Epithelial cell of prostate (primary cell): ENCODE results near the gene IL22.

Source experiments
- DNase-seq: peaks from one replicate; pipeline ENCODE4 v3.0.0-alpha.2; 2011; ENCODE audit warnings: low read depth, low spot score
- H3K27ac ChIP-seq: fragments of 450-650 bp; 2 replicates; pipeline ENCODE4 v1.5.1; 2017; ENCODE audit warnings: mild to moderate bottlenecking

The IL22 gene, protein sequence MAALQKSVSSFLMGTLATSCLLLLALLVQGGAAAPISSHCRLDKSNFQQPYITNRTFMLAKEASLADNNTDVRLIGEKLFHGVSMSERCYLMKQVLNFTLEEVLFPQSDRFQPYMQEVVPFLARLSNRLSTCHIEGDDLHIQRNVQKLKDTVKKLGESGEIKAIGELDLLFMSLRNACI

GRCh38 chr12:68253504-68253903 lies at the start of gene IL22:
Gene IL22, minus strand, starts transcription at chr12:68253604. Its CDS starts 156 bp downstream, at chr12:68253448.
- no peak within 1 kb of the TSS for H3K27ac ChIP-seq
- DNase-seq = no peak

GRCh38 chr12:68297929-68298328 lies 44.5 kb upstream of the IL22 start:
- no peak for DNase-seq
- H3K27ac ChIP-seq = no peak overlapping the region

DNA sequence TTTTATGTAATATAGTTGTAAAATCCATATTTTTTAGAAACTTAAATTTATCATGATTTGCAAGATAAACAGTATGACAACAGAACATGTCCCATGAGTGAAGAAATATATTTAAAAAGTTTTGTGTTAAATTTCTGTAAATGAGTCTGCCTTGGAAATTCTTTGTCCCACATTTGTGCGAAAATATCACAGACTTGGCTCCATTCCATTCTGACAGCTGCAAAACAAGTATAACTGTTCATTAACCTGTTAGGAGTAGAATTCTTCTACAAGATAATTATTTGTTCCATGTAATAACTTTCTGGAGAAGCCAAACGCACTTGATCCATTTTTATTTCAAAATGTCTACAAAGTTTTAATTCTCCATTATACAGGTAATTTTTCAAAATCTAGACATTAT lies 40.8 kb upstream of the IL22 start:
- H3K27ac ChIP-seq = no peak overlapping the region
- DNase-seq = no peak

- DNase-seq = no peak
- no peak overlapping the region for H3K27ac ChIP-seq
Observed at GRCh38 chr12:68293347-68293746, 39.9 kb upstream of the IL22 start.

GRCh38 chr12:68292151-68292943 lies 38.9 kb upstream of the IL22 start:
- no peak for DNase-seq
- peak overlapping the region; percentile 59 for H3K27ac ChIP-seq

DNA sequence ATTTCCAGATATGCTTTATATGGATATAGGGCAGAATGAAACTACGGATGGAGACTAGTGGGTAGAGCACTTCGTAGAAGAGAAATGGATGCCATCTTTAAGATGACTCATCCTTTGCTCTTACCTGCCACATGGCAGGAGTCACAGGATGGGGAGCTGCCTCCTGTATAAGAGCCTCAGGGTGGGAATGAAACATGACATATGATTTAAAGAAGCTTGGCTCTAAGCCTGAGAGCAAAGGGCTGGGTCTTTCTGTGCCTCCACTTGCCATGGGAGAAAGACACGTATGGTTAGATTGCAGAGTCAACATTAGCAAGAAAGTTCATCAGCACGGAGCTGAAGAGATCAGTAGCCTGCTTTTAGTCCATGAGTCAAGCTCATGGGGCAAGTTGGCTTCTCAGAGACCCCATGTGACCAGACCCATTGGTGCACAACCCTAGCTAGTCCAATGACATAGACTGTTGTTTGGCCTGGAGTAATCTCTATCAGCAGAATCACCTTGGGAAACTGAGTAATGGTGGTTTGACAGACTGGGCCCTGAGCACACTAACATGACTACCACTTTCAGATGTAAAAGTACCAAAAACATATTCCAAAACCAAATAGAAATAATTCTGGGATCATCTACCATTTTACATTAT lies 38.1 kb upstream of the IL22 start:
- H3K27ac ChIP-seq = peak overlapping the region; percentile 59
- peak; percentile 93 for DNase-seq

GRCh38 chr12:68290126-68290525 lies 36.7 kb upstream of the IL22 start:
- no peak for DNase-seq
- no peak overlapping the region for H3K27ac ChIP-seq

GRCh38 chr12:68287106-68287505 lies 33.7 kb upstream of the IL22 start:
- no peak overlapping the region for H3K27ac ChIP-seq
- no peak for DNase-seq

DNA sequence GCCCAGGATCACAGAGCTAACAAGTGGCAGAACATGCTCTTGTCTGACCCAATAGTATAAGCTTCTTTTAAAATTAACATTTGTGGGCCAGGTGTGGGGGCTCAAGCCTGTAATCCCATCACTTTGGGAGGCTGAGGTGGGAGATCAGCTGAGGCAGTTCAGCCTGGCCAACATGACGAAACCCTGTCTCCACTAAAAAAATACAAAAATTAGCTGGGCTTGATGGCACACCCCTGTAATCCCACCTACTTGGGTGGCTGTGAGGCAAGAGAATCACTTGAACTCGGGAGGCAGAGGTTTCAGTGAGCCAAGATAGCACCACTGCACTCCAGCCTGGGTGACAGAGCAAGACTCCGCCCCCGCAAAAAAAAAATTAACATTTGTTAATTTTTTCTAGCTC lies 33.0 kb upstream of the IL22 start:
- no peak overlapping the region for H3K27ac ChIP-seq
- DNase-seq = no peak

DNA sequence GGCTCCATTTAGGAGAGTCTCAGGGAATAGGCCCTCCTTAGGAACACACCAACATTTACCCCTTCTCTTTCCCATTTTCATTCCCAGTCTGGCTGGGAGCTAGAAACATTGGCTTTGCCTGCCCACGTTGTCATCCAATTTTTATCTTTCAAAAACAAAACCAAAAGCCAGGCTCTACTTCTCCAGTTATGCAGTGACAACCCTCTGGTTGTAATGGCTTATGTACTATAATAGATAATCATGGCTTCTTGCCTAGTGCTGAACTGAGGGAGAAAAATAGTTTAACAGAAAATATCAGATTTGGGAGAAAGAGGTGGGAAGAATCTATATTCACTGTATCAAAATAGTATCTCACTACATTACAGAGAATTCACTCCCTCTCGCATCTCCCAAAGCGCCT lies 32.1 kb upstream of the IL22 start:
- H3K27ac ChIP-seq = no peak overlapping the region
- no peak for DNase-seq

DNA sequence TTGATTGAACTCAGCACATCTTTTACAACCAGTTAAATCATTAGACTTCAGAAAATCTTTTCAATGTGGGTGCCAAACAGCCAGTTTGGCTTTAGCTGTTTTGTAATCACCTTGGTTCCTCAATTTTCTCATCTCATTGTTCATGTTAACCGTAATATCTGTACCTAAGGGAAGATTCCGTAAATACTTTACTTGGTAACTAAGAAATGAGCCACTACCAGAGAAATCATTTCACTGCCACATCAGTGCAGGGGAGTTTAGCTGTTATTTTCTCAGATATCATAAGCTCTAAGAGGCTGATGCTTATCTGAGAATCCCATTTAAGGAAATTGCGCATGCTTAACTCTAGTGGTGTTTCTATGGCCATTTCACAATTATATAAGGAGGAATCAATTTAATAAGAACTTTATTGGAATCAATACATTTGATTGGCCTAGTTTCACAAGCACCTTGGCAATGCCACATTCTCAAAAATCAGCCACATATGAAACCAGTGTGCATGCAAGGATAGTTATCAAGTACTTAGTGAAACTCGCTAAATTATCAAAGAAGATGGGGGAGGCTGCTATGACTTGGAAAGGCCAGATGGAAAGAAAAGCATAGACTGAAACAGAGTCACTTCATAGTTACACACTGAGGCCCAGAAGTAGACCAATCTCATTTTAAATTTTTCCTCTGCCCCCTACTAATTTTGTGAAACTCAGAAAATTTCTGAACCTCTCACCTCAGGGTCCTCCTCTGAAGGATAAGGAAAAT lies 28.1 kb upstream of the IL22 start:
- no peak overlapping the region for H3K27ac ChIP-seq
- no peak for DNase-seq

- no peak for DNase-seq
- H3K27ac ChIP-seq = no peak overlapping the region
Observed at GRCh38 chr12:68280240-68280639, 26.8 kb upstream of the IL22 start.

GRCh38 chr12:68279227-68280054 lies 26.0 kb upstream of the IL22 start:
- no peak overlapping the region for H3K27ac ChIP-seq
- DNase-seq = no peak

GRCh38 chr12:68276402-68276930 lies 23.1 kb upstream of the IL22 start:
- no peak overlapping the region for H3K27ac ChIP-seq
- DNase-seq = no peak

GRCh38 chr12:68272732-68273131 lies 19.3 kb upstream of the IL22 start:
- no peak overlapping the region for H3K27ac ChIP-seq
- no peak for DNase-seq

GRCh38 chr12:68271346-68271745 lies 17.9 kb upstream of the IL22 start:
- no peak overlapping the region for H3K27ac ChIP-seq
- DNase-seq = no peak

DNA sequence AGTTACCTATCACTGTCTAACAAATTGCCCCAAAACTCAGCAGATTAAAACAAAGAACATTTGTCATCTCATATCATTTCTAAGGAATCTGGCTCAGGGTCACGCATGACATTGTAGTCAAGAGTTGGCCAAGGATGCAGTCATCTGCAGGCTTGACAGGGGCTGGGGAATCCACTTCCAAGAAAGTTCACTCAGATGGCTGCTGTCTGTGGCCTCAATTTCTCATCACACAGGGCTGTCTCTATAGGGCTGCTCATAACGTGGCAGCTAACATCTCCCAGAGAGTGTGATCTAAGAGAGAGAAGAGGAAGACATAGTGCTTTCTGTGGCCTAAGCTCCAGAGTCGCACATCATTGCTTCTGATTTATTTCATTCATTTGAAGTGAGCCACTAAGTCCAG lies 17.0 kb upstream of the IL22 start:
- DNase-seq = no peak
- H3K27ac ChIP-seq = no peak overlapping the region

DNA sequence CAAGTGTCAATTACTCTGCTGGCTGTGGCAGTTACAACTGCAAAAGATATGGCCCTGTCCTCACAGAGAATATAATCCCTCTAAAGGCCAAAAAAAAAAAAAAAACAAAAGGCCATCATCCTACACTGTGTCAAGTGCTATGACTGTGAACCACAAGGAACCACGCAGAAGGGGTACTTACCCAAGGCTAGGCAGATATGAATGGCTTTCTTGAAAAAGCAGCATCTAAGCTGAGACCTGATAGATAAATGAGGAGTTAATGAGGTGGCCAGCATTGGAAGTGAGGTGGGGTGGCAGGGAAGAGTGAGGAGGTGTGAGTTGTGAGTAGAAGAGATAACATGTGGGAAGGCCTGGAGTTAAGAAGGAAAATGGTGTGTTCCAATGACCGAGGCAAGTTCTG lies 16.4 kb upstream of the IL22 start:
- no peak for DNase-seq
- H3K27ac ChIP-seq = no peak overlapping the region

GRCh38 chr12:68268967-68269366 lies 15.6 kb upstream of the IL22 start:
- H3K27ac ChIP-seq = no peak overlapping the region
- DNase-seq = no peak

DNA sequence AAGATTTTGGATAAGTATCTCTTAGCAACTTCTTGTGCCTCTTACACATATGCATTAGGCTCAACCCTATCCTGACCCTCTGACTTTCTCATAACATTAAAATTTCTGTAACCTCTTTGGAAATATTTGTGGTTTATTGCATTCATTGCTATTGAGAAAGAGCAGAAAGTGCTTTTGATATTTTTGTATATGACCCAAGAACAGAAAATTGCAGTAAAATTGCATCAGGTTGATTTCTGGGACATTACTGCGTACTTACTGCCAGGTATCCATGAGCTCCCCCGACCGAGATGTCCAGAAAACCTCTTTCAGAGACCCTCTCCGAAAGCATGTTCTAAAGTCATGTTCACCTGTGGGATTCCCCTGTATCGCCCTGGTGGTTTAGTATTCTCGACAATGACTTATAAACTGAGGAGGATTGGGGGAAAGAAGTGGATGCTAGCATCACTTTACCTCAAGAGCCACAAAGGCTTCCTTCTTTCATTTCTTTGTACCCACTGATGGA lies 14.5 kb upstream of the IL22 start:
- DNase-seq = no peak
- H3K27ac ChIP-seq = peak overlapping the region; percentile 20
